ENCODE measurements around the gene CLCA1. TPM values are rescaled to one million over a fixed set of nuclear protein-coding genes. Genes with fewer than 3 reads are reported as not detected.
A peak's percentile ranks its signal among the peaks of the same experiment; 100 is the strongest.

CLCA1 gene
- total and polyA plus RNA-seq, 9 donors = 0.07 to 1.5 (median 0.43) TPM; not detected in 6

DNA sequence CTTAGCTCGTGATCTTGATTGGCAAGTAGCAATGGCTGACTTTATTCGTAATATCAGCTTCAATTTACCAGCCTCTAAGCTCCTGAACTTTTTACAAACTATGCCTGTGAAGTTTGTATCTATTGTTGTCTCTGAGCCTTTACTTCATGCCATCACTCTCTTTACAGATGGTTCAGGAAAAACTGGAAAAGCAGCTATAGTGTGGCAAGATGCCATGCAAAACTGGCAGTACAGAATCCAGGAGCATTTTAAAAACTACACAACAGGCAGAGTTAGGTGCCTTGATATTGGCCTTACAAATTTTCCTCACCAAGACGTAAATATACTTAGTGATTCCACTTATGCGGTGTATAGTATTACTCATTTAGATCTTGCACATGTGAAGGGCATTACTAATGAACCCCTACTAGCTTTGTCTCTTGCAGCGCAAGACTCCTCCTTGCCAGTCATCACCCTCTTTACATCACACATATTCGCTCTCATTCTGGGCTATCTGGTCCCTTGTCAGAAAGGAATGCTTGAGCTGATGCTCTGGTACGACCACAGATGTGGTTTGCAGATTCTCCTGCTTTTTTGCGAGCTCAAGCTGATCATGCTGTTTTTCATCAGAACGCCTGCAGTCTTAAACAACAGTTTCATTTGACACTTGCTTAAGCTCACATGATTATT lies 36.3 kb downstream of the CLCA1 start:
- H3K4me1 ChIP-seq (ENCODE audit: insufficient read depth) = no peaks in the 10 kb centered on the region
- H3K4me3 ChIP-seq = no peak overlapping the region
- WGBS, 3 donors = 88 to 92% (median 89%) methylated on average over 9 of the region's 9 CpGs
- no peak overlapping the region for H3K27ac ChIP-seq
- H3K27me3 ChIP-seq = no peaks in the 10 kb centered on the region
- TF ChIP-seq POLR2A (IDR thresholded peaks at IDR 0.05) (no peak), EP300 (IDR thresholded peaks at IDR 0.05) (no peak)
- TF ChIP-seq, protein P1, sequence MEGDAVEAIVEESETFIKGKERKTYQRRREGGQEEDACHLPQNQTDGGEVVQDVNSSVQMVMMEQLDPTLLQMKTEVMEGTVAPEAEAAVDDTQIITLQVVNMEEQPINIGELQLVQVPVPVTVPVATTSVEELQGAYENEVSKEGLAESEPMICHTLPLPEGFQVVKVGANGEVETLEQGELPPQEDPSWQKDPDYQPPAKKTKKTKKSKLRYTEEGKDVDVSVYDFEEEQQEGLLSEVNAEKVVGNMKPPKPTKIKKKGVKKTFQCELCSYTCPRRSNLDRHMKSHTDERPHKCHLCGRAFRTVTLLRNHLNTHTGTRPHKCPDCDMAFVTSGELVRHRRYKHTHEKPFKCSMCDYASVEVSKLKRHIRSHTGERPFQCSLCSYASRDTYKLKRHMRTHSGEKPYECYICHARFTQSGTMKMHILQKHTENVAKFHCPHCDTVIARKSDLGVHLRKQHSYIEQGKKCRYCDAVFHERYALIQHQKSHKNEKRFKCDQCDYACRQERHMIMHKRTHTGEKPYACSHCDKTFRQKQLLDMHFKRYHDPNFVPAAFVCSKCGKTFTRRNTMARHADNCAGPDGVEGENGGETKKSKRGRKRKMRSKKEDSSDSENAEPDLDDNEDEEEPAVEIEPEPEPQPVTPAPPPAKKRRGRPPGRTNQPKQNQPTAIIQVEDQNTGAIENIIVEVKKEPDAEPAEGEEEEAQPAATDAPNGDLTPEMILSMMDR (IDR thresholded peaks at IDR 0.05) = no peak
- intact Hi-C loops (cut with DNase I) = no loop called here
- H3K9me3 ChIP-seq = no peaks in the 10 kb centered on the region
- DNase-seq = no peak
- H3K36me3 ChIP-seq = no peaks in the 10 kb centered on the region

DNA sequence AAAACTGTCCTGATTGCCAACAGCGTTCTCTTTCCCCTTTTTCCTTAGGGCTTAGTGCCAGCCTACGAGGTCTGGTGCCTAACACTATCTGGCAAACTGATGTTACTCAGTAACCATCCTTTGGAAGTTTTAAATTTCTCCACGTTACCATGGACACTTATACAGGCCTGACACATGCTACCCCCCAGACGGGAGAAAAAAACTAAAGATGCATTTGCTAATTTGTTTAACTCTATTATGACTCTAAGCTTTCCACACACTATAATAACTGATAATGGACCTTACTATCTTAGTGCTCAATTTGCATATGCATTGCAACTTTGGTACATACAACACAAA lies 36.8 kb downstream of the CLCA1 start:
- WGBS, 3 donors = 61 to 76% (median 73%) methylated on average over 4 of the region's 4 CpGs
- TF ChIP-seq EP300 (IDR thresholded peaks at IDR 0.05) (no peak), POLR2A (IDR thresholded peaks at IDR 0.05) (no peak)
- TF ChIP-seq, protein P1 (IDR thresholded peaks at IDR 0.05) = no peak
- no peak overlapping the region for H3K27ac ChIP-seq
- DNase-seq = no peak
- intact Hi-C loops (cut with DNase I) = no loop called here
- no peaks in the 10 kb centered on the region for H3K27me3 ChIP-seq
- H3K36me3 ChIP-seq = no peaks in the 10 kb centered on the region
- no peaks in the 10 kb centered on the region for H3K9me3 ChIP-seq
- no peak overlapping the region for H3K4me3 ChIP-seq
- no peaks in the 10 kb centered on the region for H3K4me1 ChIP-seq (ENCODE audit: insufficient read depth)

DNA sequence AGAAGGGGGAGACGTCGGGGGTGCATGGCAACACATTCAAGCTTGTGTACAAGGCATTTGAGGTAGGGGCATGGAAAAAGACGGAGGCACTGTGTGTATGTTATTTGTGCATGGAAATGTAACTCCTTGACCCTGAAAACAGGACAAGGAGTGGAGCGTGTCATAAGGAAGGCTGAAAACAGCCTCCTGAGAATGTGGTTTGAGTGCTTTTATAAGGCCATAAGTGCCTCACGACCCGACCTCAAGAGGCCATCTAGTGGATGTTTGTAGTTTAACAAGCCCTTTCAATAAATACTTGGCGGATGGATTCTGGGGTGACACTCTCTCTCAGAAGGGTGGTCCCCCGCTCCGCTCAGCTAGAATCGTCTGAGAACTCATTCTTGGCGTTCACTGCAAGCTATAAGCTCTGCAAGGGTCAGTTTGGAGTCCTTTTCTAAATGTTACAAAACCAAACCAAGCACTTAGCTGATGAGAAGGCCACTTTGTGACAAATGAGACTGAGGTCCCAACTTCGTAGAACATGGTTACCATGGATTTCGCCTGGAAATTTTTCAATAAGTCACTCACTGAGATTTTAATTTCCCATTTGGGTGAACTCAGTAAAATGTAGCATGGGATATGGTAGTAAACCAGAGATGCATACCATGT lies 39.3 kb downstream of the CLCA1 start:
- Histone ChIP-seq H3K27ac (no peak overlapping the region), H3K4me1 (ENCODE audit: insufficient read depth) (no peaks in the 10 kb centered on the region), H3K27me3 (no peaks in the 10 kb centered on the region), H3K9me3 (no peaks in the 10 kb centered on the region), H3K36me3 (no peaks in the 10 kb centered on the region), H3K4me3 (no peak overlapping the region)
- WGBS, 3 donors = 49 to 54% (median 53%) methylated on average over 13 of the region's 13 CpGs
- no peak for TF ChIP-seq POLR2A (IDR thresholded peaks at IDR 0.05)
- TF ChIP-seq, protein P1 (IDR thresholded peaks at IDR 0.05) = peak in 1 of 3 donors; percentile 29
- DNase-seq = peak in 1 of 5 donors; percentile 22
- intact Hi-C loops (cut with DNase I) = no loop called here

DNA sequence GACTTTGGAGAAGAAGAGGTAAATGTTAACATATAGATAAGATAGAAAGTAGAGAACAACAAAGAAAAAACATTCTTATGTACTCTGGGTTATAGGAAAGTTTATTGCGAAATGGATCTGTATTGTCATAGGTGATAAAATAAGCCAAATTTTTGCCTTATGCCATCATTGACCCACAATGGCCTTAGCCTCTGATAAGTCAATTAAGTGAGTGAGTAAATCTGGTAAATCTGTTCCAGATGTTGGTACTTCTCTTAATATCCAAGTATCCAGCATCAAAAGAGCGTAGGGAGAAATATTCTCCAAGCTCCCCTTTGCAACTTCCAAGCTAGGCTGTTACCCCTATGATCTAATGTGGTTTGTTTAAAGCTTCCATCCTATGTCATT lies 39.8 kb downstream of the CLCA1 start:
- no peaks in the 10 kb centered on the region for H3K9me3 ChIP-seq
- no peaks in the 10 kb centered on the region for H3K4me1 ChIP-seq (ENCODE audit: insufficient read depth)
- no peaks in the 10 kb centered on the region for H3K36me3 ChIP-seq
- H3K4me3 ChIP-seq = no peak overlapping the region
- no peak overlapping the region for H3K27ac ChIP-seq
- H3K27me3 ChIP-seq = no peaks in the 10 kb centered on the region
- DNase-seq = no peak
- intact Hi-C loops (cut with DNase I) = no loop called here
- no peak for TF ChIP-seq POLR2A (IDR thresholded peaks at IDR 0.05)
- no peak for TF ChIP-seq EP300 (IDR thresholded peaks at IDR 0.05)
- TF ChIP-seq, protein P1 (IDR thresholded peaks at IDR 0.05) = no peak
- 84 to 91% (median 85%) methylated on average over 2 of the region's 2 CpGs for WGBS, 3 donors

Measured in ovary (tissue), 9 donors.